ENCODE measurements around the gene ASPSCR1. TPM values are rescaled to one million over a fixed set of nuclear protein-coding genes. Genes with fewer than 3 reads are reported as not detected.

The ASPSCR1 gene
- total RNA-seq, 3 donors from 2014 or later, result 33.1 to 35.2 (median 34.5) TPM

DNA sequence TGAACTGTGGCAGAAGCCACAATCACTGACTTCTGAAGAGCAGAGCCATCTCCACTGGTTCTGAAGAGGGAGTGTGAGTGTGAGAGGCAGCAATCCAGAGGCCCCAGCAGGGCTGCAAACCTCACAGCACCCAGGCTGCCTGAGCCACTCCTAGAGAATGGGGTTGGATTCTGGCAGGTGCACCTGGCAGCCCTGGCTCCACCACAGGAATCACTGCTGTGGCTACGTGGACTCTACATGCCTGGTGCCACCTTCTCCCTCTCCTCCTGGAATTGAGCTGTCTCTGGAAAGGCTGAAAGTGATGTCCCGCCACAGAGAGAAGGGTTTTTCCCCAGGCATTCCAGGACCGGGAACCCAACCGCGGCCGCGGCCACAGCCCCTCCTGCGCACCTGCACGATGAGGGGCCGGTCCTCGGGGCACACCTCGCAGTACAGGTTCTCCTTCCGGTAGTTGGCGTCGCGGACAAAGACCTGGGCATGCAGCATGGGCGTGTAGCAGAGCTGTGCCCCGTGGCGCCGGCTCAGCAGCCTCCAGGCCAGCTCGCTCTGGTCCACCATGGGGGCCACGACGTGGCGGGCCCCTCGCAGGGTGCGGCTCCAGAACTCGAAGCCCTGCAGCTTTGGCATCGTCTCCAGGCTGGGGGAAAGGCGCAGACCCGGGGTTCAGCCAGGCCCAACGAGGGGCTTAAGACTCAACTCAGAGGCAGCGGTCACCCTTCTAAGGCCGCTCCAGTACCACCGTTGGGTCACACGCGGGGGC is 87.2 kb downstream of the ASPSCR1 start:
- no peaks in the 10 kb centered on the region for H3K36me3 ChIP-seq (ENCODE audit: low read depth)
- no peaks in the 10 kb centered on the region for H3K9me3 ChIP-seq
- TF ChIP-seq, protein P1, sequence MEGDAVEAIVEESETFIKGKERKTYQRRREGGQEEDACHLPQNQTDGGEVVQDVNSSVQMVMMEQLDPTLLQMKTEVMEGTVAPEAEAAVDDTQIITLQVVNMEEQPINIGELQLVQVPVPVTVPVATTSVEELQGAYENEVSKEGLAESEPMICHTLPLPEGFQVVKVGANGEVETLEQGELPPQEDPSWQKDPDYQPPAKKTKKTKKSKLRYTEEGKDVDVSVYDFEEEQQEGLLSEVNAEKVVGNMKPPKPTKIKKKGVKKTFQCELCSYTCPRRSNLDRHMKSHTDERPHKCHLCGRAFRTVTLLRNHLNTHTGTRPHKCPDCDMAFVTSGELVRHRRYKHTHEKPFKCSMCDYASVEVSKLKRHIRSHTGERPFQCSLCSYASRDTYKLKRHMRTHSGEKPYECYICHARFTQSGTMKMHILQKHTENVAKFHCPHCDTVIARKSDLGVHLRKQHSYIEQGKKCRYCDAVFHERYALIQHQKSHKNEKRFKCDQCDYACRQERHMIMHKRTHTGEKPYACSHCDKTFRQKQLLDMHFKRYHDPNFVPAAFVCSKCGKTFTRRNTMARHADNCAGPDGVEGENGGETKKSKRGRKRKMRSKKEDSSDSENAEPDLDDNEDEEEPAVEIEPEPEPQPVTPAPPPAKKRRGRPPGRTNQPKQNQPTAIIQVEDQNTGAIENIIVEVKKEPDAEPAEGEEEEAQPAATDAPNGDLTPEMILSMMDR (IDR thresholded peaks at IDR 0.05), result no peak
- peak in 2 of 3 donors; percentile 64 to 73 for DNase-seq
- intact Hi-C loops (cut with DNase I, micrococcal nuclease), result no loop called here
- peak overlapping the region; percentile 59 for H3K4me3 ChIP-seq
- peak; percentile 85 for ATAC-seq
- H3K4me1 ChIP-seq (ENCODE audit: low read depth), result peaks cover 16% of the 10 kb centered on the region

DNA sequence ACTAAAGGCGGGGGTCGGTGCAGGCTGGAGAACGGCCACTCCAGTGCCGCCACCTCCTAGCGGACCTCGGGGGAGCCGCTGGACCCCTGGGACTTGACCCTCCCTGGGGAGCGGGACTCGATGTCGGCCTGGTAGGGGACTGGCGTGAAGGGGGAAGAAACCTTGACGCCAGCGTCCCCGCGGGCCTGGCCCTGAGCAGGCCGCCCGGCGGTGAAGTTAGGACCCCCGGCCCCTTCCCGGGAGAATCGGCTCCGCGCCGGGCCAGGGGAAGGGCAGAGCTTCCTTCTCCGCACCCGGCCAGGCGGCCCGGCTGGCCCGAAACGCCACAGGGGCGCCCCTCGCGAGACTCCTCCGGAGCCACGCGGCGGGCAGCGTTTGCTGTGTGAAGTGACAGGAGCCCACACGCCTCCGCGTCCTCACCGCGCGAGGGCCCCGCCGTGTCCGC is 87.8 kb downstream of the ASPSCR1 start:
- Histone ChIP-seq H3K9me3 (no peaks in the 10 kb centered on the region), H3K36me3 (ENCODE audit: low read depth) (no peaks in the 10 kb centered on the region), H3K4me1 (ENCODE audit: low read depth) (peaks cover 16% of the 10 kb centered on the region), H3K4me3 (peak overlapping the region; percentile 59)
- TF ChIP-seq, protein P1 (IDR thresholded peaks at IDR 0.05), result no peak
- intact Hi-C loops (cut with DNase I, micrococcal nuclease), result no loop called here
- DNase-seq (peak in 1 of 3 donors; percentile 55), ATAC-seq (peak; percentile 27)

DNA sequence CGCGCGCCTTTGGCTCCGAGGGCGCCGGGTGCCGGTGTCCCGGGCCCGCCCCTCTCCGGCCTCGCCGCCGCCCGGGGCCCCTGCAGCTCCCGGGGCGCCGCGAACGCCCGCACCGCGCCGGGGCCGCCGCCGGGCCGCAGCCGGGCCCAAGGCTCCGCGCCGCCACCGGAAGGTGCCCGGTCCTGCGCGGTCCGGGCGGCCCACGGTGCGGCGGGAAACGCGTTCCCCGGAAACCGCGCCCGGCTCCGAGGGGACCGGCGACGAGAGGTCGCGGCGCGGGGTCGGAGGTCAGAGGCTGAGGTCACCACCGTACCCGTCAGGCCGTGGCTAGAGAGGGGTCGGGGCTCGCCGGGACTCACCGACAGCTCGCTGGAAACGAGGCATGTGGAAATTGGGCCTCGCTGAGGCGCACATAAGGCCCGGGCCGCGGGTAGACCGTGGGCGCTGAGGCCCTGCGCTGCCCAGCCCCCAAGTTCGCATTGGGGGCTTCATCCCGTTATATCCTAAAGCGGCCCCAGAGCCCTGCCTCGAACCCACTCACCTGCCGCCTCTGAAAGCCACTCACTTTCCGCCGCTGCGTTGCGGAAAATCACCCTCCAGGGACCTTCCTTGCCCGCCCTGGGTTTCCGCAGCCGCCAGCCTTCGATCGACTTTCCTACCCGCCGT is 88.3 kb downstream of the ASPSCR1 start, which contains the start of gene DUS1L:
Gene DUS1L (minus strand): TSS at position 167 of the 666 bp plus-strand sequence. CDS start 745 bp downstream, outside the sequence.
- ATAC-seq (peak; percentile 85), DNase-seq (peak; percentile 51 to 78 (median 76))
- TF ChIP-seq, protein P1 (IDR thresholded peaks at IDR 0.05), result no peak
- Histone ChIP-seq H3K9me3 (no peaks in the 10 kb centered on the region), H3K4me1 (ENCODE audit: low read depth) (peaks cover 16% of the 10 kb centered on the region), H3K36me3 (ENCODE audit: low read depth) (no peaks in the 10 kb centered on the region), H3K4me3 (peak within 1 kb of the TSS; percentile 59)
- intact Hi-C loops (cut with DNase I, micrococcal nuclease), result no loop called here

Other genes with a start within 250 kb of the ASPSCR1 start
- under 1 TPM; 0.22 to 0.98 (median 0.43) TPM for gene GCGR, start 173.5 kb upstream of the ASPSCR1 start, total RNA-seq
- gene MCRIP1, start 144.3 kb upstream of the ASPSCR1 start, total RNA-seq, result 10 to 100 TPM; 21.2 to 80.2 (median 38.7) TPM
- under 1 TPM in 2 of 3 donors, not detected in 1; 0.52 to 0.84 TPM for gene PPP1R27, start 142.6 kb upstream of the ASPSCR1 start, total RNA-seq
- 100 to 1,000 TPM; 354 to 727 (median 491) TPM for gene P4HB, start 117.1 kb upstream of the ASPSCR1 start, total RNA-seq
- gene ARHGDIA, start 106.3 kb upstream of the ASPSCR1 start, total RNA-seq, result 100 to 1,000 TPM; 326 to 473 (median 442) TPM
- gene ALYREF, start 86.0 kb upstream of the ASPSCR1 start, total RNA-seq, result 10 to 100 TPM; 38.1 to 88.7 (median 43.3) TPM
- 10 to 100 TPM; 78.2 to 97.1 (median 81.3) TPM for gene ANAPC11, start 85.9 kb upstream of the ASPSCR1 start, total RNA-seq
- under 1 TPM; 0.12 to 0.51 (median 0.26) TPM for gene NPB, start 75.4 kb upstream of the ASPSCR1 start, total RNA-seq
- 10 to 100 TPM; 36.0 to 59.4 (median 58.3) TPM for gene PCYT2, start 66.2 kb upstream of the ASPSCR1 start, total RNA-seq
- 10 to 100 TPM; 50.1 to 83.5 (median 73.7) TPM for gene SIRT7, start 59.5 kb upstream of the ASPSCR1 start, total RNA-seq
- gene MAFG, start 49.9 kb upstream of the ASPSCR1 start, total RNA-seq, result 10 to 100 TPM; 17.4 to 34.0 (median 21.1) TPM
- 10 to 100 TPM; 14.7 to 35.0 (median 28.2) TPM for gene PYCR1, start 40.3 kb upstream of the ASPSCR1 start, total RNA-seq
- under 1 TPM in 1 of 3 donors, not detected in 2; 0.13 TPM for gene MYADML2, start 30.4 kb upstream of the ASPSCR1 start, total RNA-seq
- under 1 TPM in 1 of 3 donors, not detected in 2; 0.13 TPM for gene NOTUM, start 16.4 kb upstream of the ASPSCR1 start, total RNA-seq
- 100 to 1,000 TPM in 1 of 3 donors, 10 to 100 TPM in 2; 76.3 to 114 (median 81.3) TPM for gene CENPX, start 45.2 kb downstream of the ASPSCR1 start, total RNA-seq
- gene LRRC45, start 45.7 kb downstream of the ASPSCR1 start, total RNA-seq, result 10 to 100 TPM; 18.9 to 20.0 (median 19.8) TPM
- gene RAC3, start 54.0 kb downstream of the ASPSCR1 start, total RNA-seq, result 1 to 10 TPM; 3.4 to 6.2 (median 4.2) TPM
- gene DCXR, start 60.1 kb downstream of the ASPSCR1 start, total RNA-seq, result 100 to 1,000 TPM in 2 of 3 donors, 10 to 100 TPM in 1; 84.9 to 151 (median 124) TPM
- gene RFNG, start 74.2 kb downstream of the ASPSCR1 start, total RNA-seq, result 10 to 100 TPM; 30.7 to 37.9 (median 30.9) TPM
- 10 to 100 TPM; 73.6 to 81.6 (median 80.4) TPM for gene GPS1, start 74.3 kb downstream of the ASPSCR1 start, total RNA-seq
- gene DUS1L, start 88.2 kb downstream of the ASPSCR1 start, total RNA-seq, result 100 to 1,000 TPM in 2 of 3 donors, 10 to 100 TPM in 1; 99.8 to 143 (median 138) TPM
- gene FASN, start 120.6 kb downstream of the ASPSCR1 start, total RNA-seq, result 100 to 1,000 TPM in 2 of 3 donors, 10 to 100 TPM in 1; 87.2 to 115 (median 102) TPM
- 10 to 100 TPM; 41.3 to 46.3 (median 45.4) TPM for gene CCDC57, start 235.2 kb downstream of the ASPSCR1 start, total RNA-seq

All from mucosa of descending colon (tissue), 3 donors.